GM12864 (cell line): ENCODE measurements around the gene CCDC182.

ENCODE experiments used
- DNase-seq: peaks from one replicate; pipeline ENCODE4 v3.0.0-alpha.2; 2011; ENCODE audit warnings: low read depth
- H3K4me3 ChIP-seq: 2 replicates; pipeline ENCODE4 v1.5.1; 2011; ENCODE audit warnings: mild to moderate bottlenecking, low read depth, low read length, control low read depth
- CTCF ChIP-seq: IDR thresholded peaks from 2 replicates; pipeline ENCODE4 v1.5.1; 2011; ENCODE audit warnings: low read depth, mild to moderate bottlenecking, moderate library complexity, low read length, control low read depth, inconsistent platforms; ENCODE audit errors: missing control alignments

CCDC182 gene

GRCh38 chr17:57724729-57725125, 20.4 kb downstream of the CCDC182 start:
- H3K4me3 ChIP-seq, result no peak overlapping the region
- no peak for TF ChIP-seq CTCF
- DNase-seq, result no peak

- DNase-seq, result no peak
- TF ChIP-seq CTCF, result no peak
- H3K4me3 ChIP-seq, result no peak overlapping the region
These were observed 20.9 kb downstream of the CCDC182 start for GRCh38 chr17:57724026-57724728.

- DNase-seq, result no peak
- no peak overlapping the region for H3K4me3 ChIP-seq
- TF ChIP-seq CTCF, result no peak
These were observed 21.6 kb downstream of the CCDC182 start for GRCh38 chr17:57723427-57724025.

- H3K4me3 ChIP-seq, result no peak overlapping the region
- no peak for TF ChIP-seq CTCF
- DNase-seq, result no peak
These were observed 22.4 kb downstream of the CCDC182 start for GRCh38 chr17:57722704-57723043.

- TF ChIP-seq CTCF, result no peak
- DNase-seq, result no peak
- H3K4me3 ChIP-seq, result no peak overlapping the region
These were observed 23.0 kb downstream of the CCDC182 start for GRCh38 chr17:57721967-57722703.

- no peak for DNase-seq
- H3K4me3 ChIP-seq, result no peak overlapping the region
- TF ChIP-seq CTCF, result no peak
These were observed 24.6 kb downstream of the CCDC182 start for GRCh38 chr17:57720386-57721035.
